ENCODE data around the gene PRRX2. TPM values are rescaled to one million over a fixed set of nuclear protein-coding genes. Genes with fewer than 3 reads are reported as not detected.

Gene PRRX2
- total and polyA plus RNA-seq, 3 donors from 2014 or later: 14.6 to 19.1 (median 15.3) TPM

DNA sequence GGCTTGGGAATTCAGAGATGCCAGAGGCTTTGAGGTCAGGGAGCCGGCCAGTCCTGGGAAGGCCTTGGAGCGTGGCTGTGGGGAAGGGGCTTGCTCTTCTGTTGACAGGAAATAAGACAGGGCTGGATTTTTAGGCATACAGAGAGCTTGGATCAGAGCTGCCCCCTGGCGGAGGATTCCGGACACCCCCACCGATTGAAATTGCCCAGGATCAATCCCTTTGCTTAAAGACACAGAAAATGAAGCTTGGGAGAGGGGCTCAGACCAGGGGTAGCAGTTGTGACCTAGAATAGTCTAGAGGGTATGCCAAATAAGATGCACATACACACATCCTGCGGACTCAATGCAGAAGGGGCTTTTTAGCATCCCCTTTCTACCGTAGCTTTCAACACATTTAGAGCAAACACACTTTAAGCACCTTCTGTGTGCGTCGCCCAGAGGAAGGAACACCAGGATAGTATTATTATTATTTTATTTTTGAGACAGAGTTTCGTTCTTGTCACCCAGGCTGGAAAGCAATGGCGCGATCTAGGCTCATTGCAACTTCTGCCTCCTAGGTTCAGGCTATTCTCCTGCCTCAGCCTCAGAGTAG, 41.2 kb upstream of the PRRX2 start:
- WGBS, 2 donors: 40 to 59% methylated on average over 12 of the region's 12 CpGs
- peak; percentile 66 for DNase-seq
- Histone ChIP-seq H3K27ac (no peak overlapping the region), H3K4me3 (no peak overlapping the region), H3K4me1 (peaks cover 25% of the 10 kb centered on the region), H3K27me3 (no peaks in the 10 kb centered on the region), H3K36me3 (ENCODE audit: low read depth, missing control alignments) (no peaks in the 10 kb centered on the region), H3K9me3 (no peaks in the 10 kb centered on the region)
- intact Hi-C loops (cut with DNase I; ENCODE audit: low total_unique reads): no loop called here
- no peak for TF ChIP-seq POLR2A (IDR thresholded peaks at IDR 0.05)
- TF ChIP-seq, protein P1, sequence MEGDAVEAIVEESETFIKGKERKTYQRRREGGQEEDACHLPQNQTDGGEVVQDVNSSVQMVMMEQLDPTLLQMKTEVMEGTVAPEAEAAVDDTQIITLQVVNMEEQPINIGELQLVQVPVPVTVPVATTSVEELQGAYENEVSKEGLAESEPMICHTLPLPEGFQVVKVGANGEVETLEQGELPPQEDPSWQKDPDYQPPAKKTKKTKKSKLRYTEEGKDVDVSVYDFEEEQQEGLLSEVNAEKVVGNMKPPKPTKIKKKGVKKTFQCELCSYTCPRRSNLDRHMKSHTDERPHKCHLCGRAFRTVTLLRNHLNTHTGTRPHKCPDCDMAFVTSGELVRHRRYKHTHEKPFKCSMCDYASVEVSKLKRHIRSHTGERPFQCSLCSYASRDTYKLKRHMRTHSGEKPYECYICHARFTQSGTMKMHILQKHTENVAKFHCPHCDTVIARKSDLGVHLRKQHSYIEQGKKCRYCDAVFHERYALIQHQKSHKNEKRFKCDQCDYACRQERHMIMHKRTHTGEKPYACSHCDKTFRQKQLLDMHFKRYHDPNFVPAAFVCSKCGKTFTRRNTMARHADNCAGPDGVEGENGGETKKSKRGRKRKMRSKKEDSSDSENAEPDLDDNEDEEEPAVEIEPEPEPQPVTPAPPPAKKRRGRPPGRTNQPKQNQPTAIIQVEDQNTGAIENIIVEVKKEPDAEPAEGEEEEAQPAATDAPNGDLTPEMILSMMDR (IDR thresholded peaks at IDR 0.05): peak; percentile 53 to 72 (median 58)

DNA sequence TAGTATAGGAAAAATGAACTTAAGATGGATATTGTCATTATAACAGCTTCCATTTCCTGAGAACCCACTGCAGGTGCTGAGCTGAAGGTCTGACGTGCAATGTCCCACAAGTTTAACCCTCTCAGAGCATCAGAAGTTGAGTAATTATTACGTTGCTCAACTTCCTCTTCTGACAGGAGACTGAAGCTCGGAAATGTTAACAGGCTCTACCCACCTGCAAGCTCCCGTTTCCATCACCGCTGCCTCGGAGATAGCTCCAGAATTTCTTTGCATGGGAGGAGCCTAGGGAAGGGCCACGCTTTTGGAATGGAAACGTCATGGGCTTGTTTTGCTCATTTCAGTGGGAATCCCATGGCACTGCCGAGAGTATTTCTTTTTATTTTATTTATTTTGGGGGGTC, 40.5 kb upstream of the PRRX2 start:
- DNase-seq: no peak
- Histone ChIP-seq H3K36me3 (ENCODE audit: low read depth, missing control alignments) (no peaks in the 10 kb centered on the region), H3K9me3 (no peaks in the 10 kb centered on the region), H3K27me3 (no peaks in the 10 kb centered on the region), H3K4me3 (peak overlapping the region in 1 of 2 donors; percentile 99), H3K27ac (no peak overlapping the region), H3K4me1 (peaks cover 28% of the 10 kb centered on the region)
- TF ChIP-seq, protein P1 (IDR thresholded peaks at IDR 0.05): no peak
- no peak for TF ChIP-seq POLR2A (IDR thresholded peaks at IDR 0.05)
- WGBS, 2 donors: 30 to 42% methylated on average over 9 of the region's 9 CpGs
- intact Hi-C loops (cut with DNase I; ENCODE audit: low total_unique reads): no loop called here

DNA sequence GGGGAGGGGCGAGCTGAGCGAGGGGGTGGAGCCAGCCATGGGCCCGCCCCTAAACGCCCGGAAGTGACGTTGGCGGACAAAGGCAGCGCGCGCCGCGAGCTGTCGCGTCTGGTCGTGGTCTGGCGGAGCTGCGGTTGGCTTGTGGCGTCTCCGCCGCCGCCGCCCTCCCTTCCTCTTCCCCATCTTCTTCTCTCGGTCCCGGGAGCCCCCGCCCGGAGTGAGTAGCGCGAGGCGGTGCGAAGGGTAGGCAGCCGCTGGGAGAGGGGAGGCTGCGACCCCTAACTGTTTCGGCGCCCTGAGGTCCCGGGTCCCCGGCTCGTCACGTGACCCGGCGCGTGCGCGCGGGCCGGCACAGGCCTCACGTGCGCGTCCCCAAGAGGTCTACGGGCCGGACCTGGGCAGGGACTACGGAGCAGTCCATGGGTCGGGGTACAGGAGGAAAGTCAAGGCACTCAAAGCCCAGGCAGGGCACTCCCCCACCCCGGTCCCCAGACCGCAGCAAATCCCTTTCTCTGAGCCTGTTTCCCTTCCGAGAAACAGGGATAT, 39.3 kb upstream of the PRRX2 start, which contains the start of gene NTMT1:
Gene NTMT1 (plus strand): TSS at position 85 of the 546 bp plus-strand sequence. CDS start 6,541 bp downstream, outside the sequence.
- Histone ChIP-seq H3K4me1 (peaks cover 36% of the 10 kb centered on the region), H3K27ac (peak within 1 kb of the TSS; percentile 89 to 92), H3K4me3 (peak within 1 kb of the TSS; percentile 75 to 99), H3K9me3 (no peaks in the 10 kb centered on the region), H3K27me3 (no peaks in the 10 kb centered on the region), H3K36me3 (ENCODE audit: low read depth, missing control alignments) (no peaks in the 10 kb centered on the region)
- TF ChIP-seq, protein P1 (IDR thresholded peaks at IDR 0.05): no peak
- TF ChIP-seq POLR2A (IDR thresholded peaks at IDR 0.05): peak; percentile 93
- WGBS, 2 donors: 0% methylated on average over 26 to 55 of the region's 55 CpGs
- peak; percentile 93 for DNase-seq
- intact Hi-C loops (cut with DNase I; ENCODE audit: low total_unique reads): no loop called here

DNA sequence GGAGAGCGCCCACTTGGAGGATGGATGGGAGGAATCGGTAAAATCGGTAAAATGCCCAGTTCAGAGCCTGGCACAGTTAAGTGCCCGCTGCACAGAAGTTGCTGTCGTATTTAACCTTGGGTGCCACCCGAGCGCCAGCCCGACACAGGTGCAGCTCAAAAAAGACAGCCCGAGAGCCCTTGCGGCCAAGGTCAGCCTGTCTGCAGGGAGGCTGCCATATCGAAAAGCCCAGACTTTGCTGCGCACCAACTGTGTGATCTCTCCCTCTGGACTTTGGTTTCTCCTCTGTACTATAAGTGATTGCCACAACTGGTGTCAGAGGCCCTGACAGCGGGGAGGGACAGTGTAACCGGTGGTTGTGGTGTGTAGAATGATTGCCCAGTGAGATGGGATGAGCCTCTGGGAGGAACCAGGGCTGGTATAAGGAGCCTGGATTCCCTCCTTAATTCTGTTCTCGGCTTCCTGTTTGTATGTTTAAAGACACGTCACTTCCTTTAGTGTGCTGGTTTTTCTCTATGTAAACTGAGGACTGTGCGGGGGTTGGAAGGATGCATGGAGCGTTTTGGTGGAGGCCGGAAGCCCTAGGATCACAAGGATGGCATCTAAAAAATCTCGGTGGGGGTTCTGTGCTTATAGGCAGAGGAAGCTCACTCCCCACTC, 38.7 kb upstream of the PRRX2 start:
- Histone ChIP-seq H3K27me3 (no peaks in the 10 kb centered on the region), H3K27ac (peak overlapping the region; percentile 89 to 92), H3K4me1 (peaks cover 42% of the 10 kb centered on the region), H3K4me3 (peak overlapping the region; percentile 75 to 99), H3K9me3 (no peaks in the 10 kb centered on the region), H3K36me3 (ENCODE audit: low read depth, missing control alignments) (no peaks in the 10 kb centered on the region)
- no peak for DNase-seq
- WGBS, 2 donors: 1% methylated on average over 20 of the region's 20 CpGs
- intact Hi-C loops (cut with DNase I; ENCODE audit: low total_unique reads): no loop called here
- TF ChIP-seq, protein P1 (IDR thresholded peaks at IDR 0.05): no peak
- TF ChIP-seq POLR2A (IDR thresholded peaks at IDR 0.05): no peak
